Adrenal gland (tissue), 19 donors: ENCODE measurements around the gene ARPC3. TPM values are rescaled to one million over a fixed set of nuclear protein-coding genes. Genes with fewer than 3 reads are reported as not detected.

Source experiments
- DNase-seq, 7 donors: peaks; one replicate each; pipeline ENCODE4 v3.0.0-alpha.2; 2019 to 2020
- H3K27ac ChIP-seq, 5 donors: fragments of 200-600 bp; sonication (generic) in 4 of 5; 1 replicate in 3 of 5; 2 replicates in 2 of 5; pipeline versions ENCODE4 v1.5.1 to v1.8.0; 2016 to 2020; ENCODE audit warnings: mild to moderate bottlenecking in 1 of 5
- H3K27me3 ChIP-seq: fragments of 200-600 bp; 2 replicates; pipeline ENCODE4 v1.8.0; 2021
- H3K36me3 ChIP-seq, 2 donors: fragments of 200-600 bp; replicated peaks in 1 of 2; 1 replicate in 1 of 2; 2 replicates in 1 of 2; pipeline versions ENCODE4 v1.5.1 to v1.8.0; 2018 to 2022
- H3K4me1 ChIP-seq, 2 donors: fragments of 200-600 bp; replicated peaks in 1 of 2; 1 replicate in 1 of 2; 2 replicates in 1 of 2; pipeline versions ENCODE4 v1.5.1 to v1.8.0; 2018 to 2021
- H3K4me3 ChIP-seq, 4 donors: fragments of 200-600 bp; sonication (generic) in 3 of 4; one replicate each; pipeline ENCODE4 v1.5.1; 2016 to 2018
- H3K9me3 ChIP-seq, 3 donors: fragments of 200-600 bp; sonication (generic) in 1 of 3; replicated peaks in 1 of 3; 1 replicate in 2 of 3; 2 replicates in 1 of 3; pipeline versions ENCODE4 v1.5.1 to v1.8.0; 2016 to 2021
- POLR2A ChIP-seq, 2 donors: fragments of 450-650 bp; IDR thresholded peaks; one replicate each; pipeline ENCODE4 v1.6.1; 2017; ENCODE audit warnings: antibody characterized with exemption in 2 of 2, mild to moderate bottlenecking in 2 of 2, moderate library complexity in 1 of 2
- WGBS, 4 donors: extraction: QIAGEN DNeasy Blood & Tissue Kit in 2 of 4; methylation state at CpG; one replicate each; pipeline versions ENCODE4 v1.1.5 to v1.1.7; 2013 to 2017; 5-methylcytosine and 5-hydroxymethylcytosine counted together
- intact Hi-C, 2 donors: fragments of 100-400 bp; cut with DNase I; formaldehyde crosslinking; loops; one replicate each; pipeline versions ENCODE4 v1.14.1 to v1.15.0; 2022 to 2023
- long read RNA-seq, 10 donors: library from polyadenylated mRNA in 3 of 10; unstranded in 2 of 10; stranded (forward) in 1 of 10; transcript quantifications; one replicate each; pipeline ENCODE4 v2.0.0 and lab custom pipeline, GENCODE V29; 2021 to 2026
- polyA plus RNA-seq, 3 donors: library from polyadenylated mRNA; stranded (reverse); fragments of 200-250 nt in 2 of 3; fragments of 350-450 nt in 1 of 3; fragmentation: Illumina TruSeq in 1 of 3; extraction: RNeasy Lipid Tissue Mini Kit (QIAGEN cat#74804) in 1 of 3; gene quantifications; one replicate each; pipeline ENCODE4 v1.2.3, GENCODE V29; 2013 to 2014
- total RNA-seq, 9 donors: library from RNA; depleted of rRNA in 4 of 9; stranded (reverse); fragments of >200 nt in 4 of 9; fragments of 120-200 nt in 1 of 9; fragmentation: NEBNext Ultra II Directional in 1 of 9; extraction: Animal tissue kit (Norgen Biotek cat#: 25700) in 1 of 9; gene quantifications; one replicate each; pipeline versions ENCODE4 v1.1.0 to v1.2.4, GENCODE V29; 2013 to 2023
- TF ChIP-seq, protein P1 (sequence below), 6 experiments: fragments of 450-650 bp in 4 of 6; fragments of 200-600 bp in 2 of 6; sonication (generic) in 1 of 6; IDR thresholded peaks; 1 replicate in 5 of 6; 2 replicates in 1 of 6; pipeline versions ENCODE4 v1.5.1 to v1.8.0; 2016 to 2021; ENCODE audit warnings: antibody characterized with exemption in 6 of 6, mild to moderate bottlenecking in 2 of 6, moderate library complexity in 1 of 6
- donor health status: healthy with polysubstance abuse.
- donor health status: Bipolar disorder and iron deficiency.
- donor health status: DM: yes; HTN: yes; CAD: no.
- donor health status: DM: no; HTN: no; CAD: no.
- donor health status: DM: no; HTN: no; CAD: no.
- donor health status: DM: yes; HTN: yes; CAD: no.

The ARPC3 gene
- total RNA-seq: 100 to 1,000 TPM; 177 to 581 (median 271) TPM
- 100 to 1,000 TPM; 358 to 448 (median 362) TPM for polyA plus RNA-seq
- long read RNA-seq, donor 1, transcript ARPC3-201 (7 exons, 1,014 nt): major isoform, 190 of 285 reads
- long read RNA-seq, donor 1, partial matches to known transcripts: 92 of 285 reads
- long read RNA-seq, donor 1, other reads (novel, unspliced or antisense): 0 of 285 reads
- long read RNA-seq, donor 2, transcript ARPC3-201 (7 exons, 1,014 nt): major isoform, 101 of 164 reads
- long read RNA-seq, donor 2, partial matches to known transcripts: 61 of 164 reads
- long read RNA-seq, donor 2, other reads (novel, unspliced or antisense): 0 of 164 reads
- long read RNA-seq, donor 3, transcript ARPC3-201 (7 exons, 1,014 nt): major isoform, 105 of 148 reads
- long read RNA-seq, donor 3, partial matches to known transcripts: 42 of 148 reads
- long read RNA-seq, donor 3, other reads (novel, unspliced or antisense): 0 of 148 reads
- long read RNA-seq, donor 4, transcript ARPC3-201 (7 exons, 1,014 nt): major isoform, 240 of 257 reads
- long read RNA-seq, donor 4, partial matches to known transcripts: 10 of 257 reads
- long read RNA-seq, donor 4, other reads (novel, unspliced or antisense): 7 of 257 reads
- long read RNA-seq, donor 5, transcript ARPC3-201 (7 exons, 1,014 nt): major isoform, 230 of 241 reads
- long read RNA-seq, donor 5, partial matches to known transcripts: 8 of 241 reads
- long read RNA-seq, donor 5, other reads (novel, unspliced or antisense): 3 of 241 reads
- long read RNA-seq, donor 6, transcript ARPC3-201 (7 exons, 1,014 nt): major isoform, 174 of 183 reads
- long read RNA-seq, donor 6, partial matches to known transcripts: 5 of 183 reads
- long read RNA-seq, donor 6, other reads (novel, unspliced or antisense): 3 of 183 reads
- long read RNA-seq, donor 7, transcript ARPC3-201 (7 exons, 1,014 nt): major isoform, 106 of 166 reads
- long read RNA-seq, donor 7, partial matches to known transcripts: 59 of 166 reads
- long read RNA-seq, donor 7, other reads (novel, unspliced or antisense): 0 of 166 reads
- long read RNA-seq, donor 8, transcript ARPC3-201 (7 exons, 1,014 nt): major isoform, 172 of 228 reads
- long read RNA-seq, donor 8, partial matches to known transcripts: 50 of 228 reads
- long read RNA-seq, donor 8, other reads (novel, unspliced or antisense): 0 of 228 reads
- long read RNA-seq, donor 9, transcript ARPC3-201 (7 exons, 1,014 nt): major isoform, 106 of 152 reads
- long read RNA-seq, donor 9, partial matches to known transcripts: 40 of 152 reads
- long read RNA-seq, donor 9, other reads (novel, unspliced or antisense): 0 of 152 reads
- long read RNA-seq, donor 10, transcript ARPC3-201 (7 exons, 1,014 nt): major isoform, 52 of 52 reads
- long read RNA-seq, donor 10, partial matches to known transcripts: 0 of 52 reads
- long read RNA-seq, donor 10, other reads (novel, unspliced or antisense): 0 of 52 reads

DNA sequence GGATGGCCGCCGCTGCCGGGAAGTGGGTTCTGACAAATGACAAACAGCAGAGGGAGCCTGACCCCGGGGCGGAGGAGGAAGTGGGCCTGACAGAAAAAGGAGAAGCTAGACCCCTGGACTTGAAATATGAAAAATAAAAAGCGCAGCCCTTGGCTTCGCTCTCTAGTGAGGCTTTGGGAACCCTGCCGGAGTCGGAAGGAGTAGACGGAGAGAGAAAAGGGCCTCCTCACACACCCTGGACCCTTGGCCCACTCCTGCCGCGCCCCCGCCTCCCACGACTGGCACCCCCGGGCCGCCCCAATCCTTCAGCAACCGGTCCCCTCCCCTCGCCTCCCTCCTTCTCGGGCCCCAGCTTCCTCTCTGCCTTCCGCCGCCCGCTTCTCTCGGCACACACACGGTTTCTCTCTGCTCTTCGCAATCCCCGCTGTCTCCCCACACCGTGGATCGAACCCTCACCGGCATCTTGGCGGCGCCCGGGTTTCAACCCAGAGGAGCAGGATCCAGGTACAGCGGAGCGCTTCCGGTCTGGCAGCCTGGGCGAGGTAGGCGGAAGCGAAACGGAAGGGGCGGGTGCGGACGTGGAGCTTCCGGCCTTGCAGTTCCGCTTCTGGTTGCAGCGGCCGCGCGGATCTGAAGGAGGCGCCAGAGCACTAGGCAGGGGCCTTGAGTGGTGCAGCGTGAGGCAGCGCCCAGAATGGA is at the start of gene ARPC3:
ARPC3 (minus strand) TSS at position 539 of the 699 bp plus-strand sequence; CDS start at position 462, 77 bp downstream.
- intact Hi-C loops: no loop called here
- H3K4me1 ChIP-seq: peaks cover 0 to 37% of the 10 kb centered on the region in 2 donors
- TF ChIP-seq POLR2A (IDR thresholded peaks at IDR 0.05): peak in 1 of 2 donors; percentile 50
- TF ChIP-seq, protein P1, sequence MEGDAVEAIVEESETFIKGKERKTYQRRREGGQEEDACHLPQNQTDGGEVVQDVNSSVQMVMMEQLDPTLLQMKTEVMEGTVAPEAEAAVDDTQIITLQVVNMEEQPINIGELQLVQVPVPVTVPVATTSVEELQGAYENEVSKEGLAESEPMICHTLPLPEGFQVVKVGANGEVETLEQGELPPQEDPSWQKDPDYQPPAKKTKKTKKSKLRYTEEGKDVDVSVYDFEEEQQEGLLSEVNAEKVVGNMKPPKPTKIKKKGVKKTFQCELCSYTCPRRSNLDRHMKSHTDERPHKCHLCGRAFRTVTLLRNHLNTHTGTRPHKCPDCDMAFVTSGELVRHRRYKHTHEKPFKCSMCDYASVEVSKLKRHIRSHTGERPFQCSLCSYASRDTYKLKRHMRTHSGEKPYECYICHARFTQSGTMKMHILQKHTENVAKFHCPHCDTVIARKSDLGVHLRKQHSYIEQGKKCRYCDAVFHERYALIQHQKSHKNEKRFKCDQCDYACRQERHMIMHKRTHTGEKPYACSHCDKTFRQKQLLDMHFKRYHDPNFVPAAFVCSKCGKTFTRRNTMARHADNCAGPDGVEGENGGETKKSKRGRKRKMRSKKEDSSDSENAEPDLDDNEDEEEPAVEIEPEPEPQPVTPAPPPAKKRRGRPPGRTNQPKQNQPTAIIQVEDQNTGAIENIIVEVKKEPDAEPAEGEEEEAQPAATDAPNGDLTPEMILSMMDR (IDR thresholded peaks at IDR 0.05): peak; percentile 66 to 90 (median 86)
- H3K9me3 ChIP-seq: no peaks in the 10 kb centered on the region
- no peaks in the 10 kb centered on the region for H3K27me3 ChIP-seq
- peak; percentile 93 to 97 (median 95) for DNase-seq
- H3K27ac ChIP-seq: peak within 1 kb of the TSS; percentile 66 to 96 (median 92)
- peak within 1 kb of the TSS; percentile 49 to 100 (median 82) for H3K4me3 ChIP-seq
- H3K36me3 ChIP-seq: no peaks in the 10 kb centered on the region
- 0 to 1% (median 0%) methylated on average over 12 to 51 of the region's 51 CpGs for WGBS, 4 donors

DNA sequence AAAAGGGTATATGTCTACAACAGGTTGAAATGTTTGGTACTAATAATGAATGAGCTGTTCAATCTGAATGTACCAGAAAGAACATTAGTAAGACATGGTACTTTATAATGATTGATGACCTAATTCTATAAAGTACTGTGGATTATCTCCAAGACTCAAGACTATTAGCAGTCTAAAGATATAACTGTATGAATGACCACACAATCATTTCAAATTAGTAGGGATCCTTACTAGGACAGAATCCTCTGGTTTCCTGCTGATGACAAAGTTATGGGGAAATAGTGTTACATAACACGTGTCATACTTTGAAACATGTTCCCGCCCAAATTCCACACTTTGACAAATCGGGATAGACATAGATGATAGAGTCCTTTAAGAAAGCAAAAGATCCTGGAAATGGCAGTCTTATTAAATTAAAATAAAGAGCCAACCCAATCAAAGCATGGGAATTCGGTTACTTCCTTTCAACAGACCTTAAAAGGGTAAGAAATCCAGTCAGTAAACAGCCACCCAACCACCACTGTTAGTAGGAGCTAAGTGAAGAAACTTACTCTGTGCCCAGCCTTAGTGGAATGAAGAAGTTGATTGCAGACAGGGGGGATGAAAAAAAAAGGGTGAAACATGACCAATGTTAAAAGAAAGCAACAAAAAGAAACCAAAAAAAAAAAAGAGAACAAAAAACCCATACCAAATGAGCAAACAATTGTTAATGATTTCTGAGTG is 49.0 kb upstream of the ARPC3 start:
- peaks cover 0 to 27% of the 10 kb centered on the region in 2 donors for H3K36me3 ChIP-seq
- intact Hi-C loops: no loop called here
- 50 to 68% (median 58%) methylated on average over 4 of the region's 4 CpGs for WGBS, 4 donors
- H3K27ac ChIP-seq: peak overlapping the region in 1 of 5 donors; percentile 61
- H3K4me3 ChIP-seq: no peak overlapping the region
- DNase-seq: peak in 1 of 7 donors; percentile 12
- H3K4me1 ChIP-seq: peaks cover 8 to 37% of the 10 kb centered on the region in 2 donors
- H3K27me3 ChIP-seq: no peaks in the 10 kb centered on the region
- H3K9me3 ChIP-seq: no peaks in the 10 kb centered on the region
- no peak for TF ChIP-seq POLR2A (IDR thresholded peaks at IDR 0.05)
- TF ChIP-seq, protein P1 (IDR thresholded peaks at IDR 0.05): no peak

DNA sequence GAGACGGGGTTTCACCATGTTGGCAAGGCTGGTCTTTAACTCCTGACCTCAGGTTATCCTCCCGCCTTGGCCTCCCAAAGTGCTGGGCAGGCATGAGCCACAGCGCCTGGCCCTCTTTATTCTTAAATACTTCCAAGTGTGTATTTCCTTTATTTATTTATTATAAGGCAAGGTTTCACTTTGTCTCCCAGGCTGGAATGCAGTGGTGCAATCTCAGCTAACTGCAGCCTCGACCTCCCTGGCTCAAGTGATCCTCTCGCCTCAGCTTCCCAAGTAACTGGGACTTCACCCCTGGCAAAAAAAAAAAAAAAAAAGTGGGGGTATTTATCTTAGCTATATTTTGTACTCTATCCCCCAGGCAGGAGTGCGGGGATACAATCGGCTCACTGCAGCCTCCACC is 25.3 kb upstream of the ARPC3 start:
- H3K27me3 ChIP-seq: no peaks in the 10 kb centered on the region
- no peaks in the 10 kb centered on the region for H3K9me3 ChIP-seq
- TF ChIP-seq, protein P1 (IDR thresholded peaks at IDR 0.05): no peak
- TF ChIP-seq POLR2A (IDR thresholded peaks at IDR 0.05): no peak
- 96 to 98% (median 97%) methylated on average over 7 of the region's 7 CpGs for WGBS, 4 donors
- H3K4me3 ChIP-seq: no peak overlapping the region
- intact Hi-C loops: no loop called here
- peaks cover 0 to under 1% of the 10 kb centered on the region in 2 donors for H3K36me3 ChIP-seq
- no peak overlapping the region for H3K27ac ChIP-seq
- no peak for DNase-seq
- H3K4me1 ChIP-seq: no peaks in the 10 kb centered on the region
